ENCODE results near the gene LRBA.

GRCh38 chr4:150573534-150573933, 441.6 kb downstream of the LRBA start:
- TF ChIP-seq POLR2A (IDR thresholded peaks at IDR 0.05; ENCODE audit: low read depth, low read length): no peak
- no peak for TF ChIP-seq CTCF (conservative IDR thresholded peaks at IDR 0.05; ENCODE audit: low read depth, low read length)
- no peak for TF ChIP-seq BHLHE40 (IDR thresholded peaks at IDR 0.05; ENCODE audit: low read depth, low read length)
- TF ChIP-seq RCOR1 (IDR thresholded peaks at IDR 0.05; ENCODE audit: insufficient replicate concordance, low read length): no peak
- no peak for TF ChIP-seq USF2 (IDR thresholded peaks at IDR 0.05; ENCODE audit: low read depth, low read length)
- TF ChIP-seq RFX5 (IDR thresholded peaks at IDR 0.05; ENCODE audit: low read depth, low read length): no peak
- no peak for TF ChIP-seq CEBPB (IDR thresholded peaks at IDR 0.05; ENCODE audit: low read depth, low read length)
